K562 (cell line): ENCODE data around the gene MAGIX.

Experiments used
- ARID4B ChIP-seq: sonication (generic); formaldehyde crosslinking; IDR thresholded peaks from 2 replicates; pipeline ENCODE4 v1.8.0; 2022; ENCODE audit warnings: mild to moderate bottlenecking, missing genetic modification reagents
- ATF1 ChIP-seq, 2 experiments: fragments of 450-650 bp in 1 of 2; IDR thresholded peaks; 2 replicates each; pipeline ENCODE4 v1.6.1; 2016; ENCODE audit warnings: missing compliant biosample characterization in 1 of 2, missing genetic modification characterization in 1 of 2
- CTCF ChIP-seq, 3 experiments: IDR thresholded peaks in 2 of 3; conservative IDR thresholded peaks in 1 of 3; 2 replicates each; pipeline ENCODE4 v1.5.1; 2011 to 2012; ENCODE audit warnings: low read length in 3 of 3, mild to moderate bottlenecking in 3 of 3, control low read depth in 2 of 3, improper control_type of control experiment in 1 of 3, inconsistent platforms in 1 of 3, low read depth in 1 of 3, mixed read lengths in 1 of 3, moderate library complexity in 1 of 3; ENCODE audit not compliant: insufficient read depth in 2 of 3
- FOXM1 ChIP-seq, 2 experiments: fragments of 450-650 bp in 1 of 2; sonication (generic) in 1 of 2; formaldehyde crosslinking in 1 of 2; IDR thresholded peaks; 2 replicates each; pipeline versions ENCODE4 v1.6.1 to v1.9.0; 2017 to 2022; ENCODE audit warnings: low read depth in 2 of 2, mild to moderate bottlenecking in 2 of 2, missing genetic modification reagents in 1 of 2, moderate library complexity in 1 of 2
- RAD21 ChIP-seq, 2 experiments: fragments of 250-450 bp in 1 of 2; fragments of 450-650 bp in 1 of 2; sonication (Bioruptor Pico) in 1 of 2; formaldehyde crosslinking in 1 of 2; IDR thresholded peaks in 1 of 2; conservative IDR thresholded peaks in 1 of 2; 2 replicates each; pipeline versions ENCODE4 v1.4.0 to v1.8.0; 2020 to 2022; ENCODE audit warnings: mild to moderate bottlenecking in 2 of 2, moderate library complexity in 1 of 2

DNA sequence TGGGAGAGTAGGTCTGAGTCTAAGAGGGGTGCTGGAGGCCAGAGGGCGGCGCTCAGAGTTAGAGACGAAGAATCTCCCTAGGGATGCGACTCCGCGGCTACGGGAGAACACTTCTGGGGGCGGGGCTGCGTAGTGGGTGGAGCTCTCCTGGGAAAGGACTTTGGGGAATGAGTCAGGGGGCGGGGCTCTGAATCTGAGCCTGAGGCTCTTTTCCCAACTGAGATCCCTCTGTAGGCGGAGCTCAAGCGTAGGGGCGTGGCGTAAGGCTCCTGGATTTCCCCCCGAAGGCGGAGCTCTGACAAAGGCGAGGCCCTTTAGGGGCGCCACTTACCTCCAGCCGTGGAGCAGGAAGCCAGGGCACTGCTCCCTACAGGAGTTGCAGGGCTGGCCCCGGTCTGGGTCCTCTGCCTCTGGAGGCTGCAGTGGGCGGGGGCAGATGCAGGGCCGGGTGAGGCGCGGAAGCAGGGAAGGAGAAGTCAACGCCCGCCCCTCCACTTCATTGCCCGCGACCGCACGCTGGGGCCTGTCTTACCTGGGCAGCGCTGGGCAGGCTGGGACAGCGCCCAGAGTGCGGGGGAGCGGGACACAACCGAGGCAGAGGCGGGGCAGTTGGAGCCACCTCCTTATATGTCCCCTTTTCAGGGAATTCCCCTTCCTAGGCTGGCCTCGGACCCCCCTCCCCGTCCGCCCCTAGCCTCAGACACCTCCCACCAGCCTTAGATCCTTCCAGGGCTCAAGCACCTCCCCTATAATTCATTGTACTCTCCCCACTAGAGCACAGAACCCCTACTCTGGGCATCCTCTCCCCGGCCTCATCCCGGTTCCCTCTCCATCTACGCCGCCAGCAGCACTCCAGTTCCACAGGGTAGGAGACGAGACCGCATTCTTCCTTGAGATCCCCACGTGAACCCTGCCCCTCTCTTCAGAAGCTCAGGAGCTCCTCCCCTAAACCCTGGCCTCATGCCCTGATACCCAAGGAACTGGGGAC is 22.0 kb downstream of the MAGIX start:
- peak in 2 of 3 experiments; percentile 9 to 14; a peak in 3 of 6 replicates for TF ChIP-seq CTCF (IDR thresholded peaks at IDR 0.05 in 2 of 3, conservative IDR thresholded peaks at IDR 0.05 in 1 of 3; ENCODE audit: insufficient read depth in 2 of 3, low read depth in 1 of 3, low read length in 3 of 3)
- TF ChIP-seq ARID4B (CRISPR knock-in tag), result no peak
- TF ChIP-seq ATF1 (CRISPR knock-in tag; IDR thresholded peaks at IDR 0.05), result no peak
- no peak for TF ChIP-seq ATF1 (tag; IDR thresholded peaks at IDR 0.05)
- TF ChIP-seq RAD21 (CRISPR knock-in tag; conservative IDR thresholded peaks at IDR 0.05 in 1 of 2, IDR thresholded peaks at IDR 0.05 in 1 of 2), result no peak
- TF ChIP-seq FOXM1 (IDR thresholded peaks at IDR 0.05; ENCODE audit: low read depth), result no peak
- TF ChIP-seq FOXM1 (CRISPR knock-in tag; IDR thresholded peaks at IDR 0.05; ENCODE audit: low read depth), result no peak
